BLaER1 treated with 17β-estradiol and CSF1 and Interleukin-3, amounts not matched to agents 10 nM and 100 nM (cell line): ENCODE data around the gene ERC2.

ENCODE experiments used
- H3K27ac ChIP-seq, 11 experiments: shearing (Covaris generic); formaldehyde crosslinking; 2 replicates each; pipeline ENCODE4 v1.8.1; 2022
- H3K27me3 ChIP-seq, 11 experiments: shearing (Covaris generic); formaldehyde crosslinking; 2 replicates each; pipeline ENCODE4 v1.8.1; 2022
- H3K36me3 ChIP-seq, 11 experiments: shearing (Covaris generic); formaldehyde crosslinking; 2 replicates each; pipeline ENCODE4 v1.8.1; 2022
- H3K4me1 ChIP-seq, 10 experiments: shearing (Covaris generic); formaldehyde crosslinking; 2 replicates each; pipeline ENCODE4 v1.8.1; 2022
- H3K4me2 ChIP-seq, 11 experiments: shearing (Covaris generic); formaldehyde crosslinking; 2 replicates each; pipeline ENCODE4 v1.8.1; 2022
- H3K4me3 ChIP-seq, 10 experiments: shearing (Covaris generic); formaldehyde crosslinking; 2 replicates each; pipeline ENCODE4 v1.8.1; 2022
- H3K9ac ChIP-seq, 11 experiments: shearing (Covaris generic); formaldehyde crosslinking; 2 replicates each; pipeline ENCODE4 v1.8.1; 2022
- H3K9me3 ChIP-seq, 11 experiments: shearing (Covaris generic); formaldehyde crosslinking; replicated peaks in 1 of 11; 2 replicates each; pipeline ENCODE4 v1.8.1; 2022
- H4K20me1 ChIP-seq, 11 experiments: shearing (Covaris generic); formaldehyde crosslinking; 2 replicates each; pipeline ENCODE4 v1.8.1; 2022
- Cebpa-rat ChIP-seq, 11 experiments: shearing (Covaris generic); IDR thresholded peaks; 2 replicates each; pipeline ENCODE4 v1.8.1; 2022

The ERC2 gene

DNA sequence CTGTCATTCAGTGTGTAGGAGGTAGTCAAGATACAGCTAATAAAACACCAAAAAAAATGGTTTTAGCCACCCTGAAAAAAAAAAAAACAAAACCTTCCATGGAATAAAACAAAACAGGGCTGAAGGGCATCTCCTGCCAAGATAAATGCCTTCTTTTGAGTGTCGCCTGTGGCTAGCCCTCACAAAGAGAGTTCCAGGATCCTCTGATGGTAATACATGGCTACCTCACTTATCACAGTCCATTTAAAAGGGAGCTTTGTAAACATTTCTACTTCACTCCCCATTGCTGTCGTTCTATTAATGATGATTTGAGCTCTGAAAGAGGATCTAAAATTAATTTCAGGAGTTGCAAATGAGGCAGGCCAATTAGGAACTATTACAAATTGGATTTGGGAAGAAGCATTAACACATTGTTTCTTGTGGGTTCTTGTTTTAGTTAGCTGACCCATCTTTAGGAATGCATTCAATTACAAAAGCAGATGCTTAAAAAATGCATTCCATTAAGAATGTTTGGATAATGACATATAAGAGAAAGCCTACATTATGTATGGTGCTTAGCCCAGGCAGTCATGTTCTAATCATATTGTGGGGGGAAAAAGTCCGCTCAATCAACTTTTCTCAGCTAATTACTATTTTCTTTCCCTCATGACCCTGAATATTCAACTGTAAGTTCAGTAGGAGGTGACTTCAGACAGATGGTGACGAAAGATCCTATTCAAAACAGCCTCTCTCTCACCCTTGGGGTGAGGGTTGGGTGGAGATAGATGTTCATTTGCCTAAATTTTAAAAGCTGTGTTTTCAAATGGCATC, 726.0 kb downstream of the ERC2 start:
- Histone ChIP-seq H3K9ac (no peak overlapping the region), H3K36me3 (no peaks in the 10 kb centered on the region), H3K4me1 (no peaks in the 10 kb centered on the region), H3K27ac (no peak overlapping the region), H3K4me3 (no peak overlapping the region), H4K20me1 (no peaks in the 10 kb centered on the region), H3K9me3 (peaks cover 0 to 12% (median 0%) of the 10 kb centered on the region in 11 experiments; a peak in 3 of 22 replicates), H3K4me2 (no peak overlapping the region), H3K27me3 (no peaks in the 10 kb centered on the region)
- no peak for TF ChIP-seq Cebpa-rat (IDR thresholded peaks at IDR 0.05)

DNA sequence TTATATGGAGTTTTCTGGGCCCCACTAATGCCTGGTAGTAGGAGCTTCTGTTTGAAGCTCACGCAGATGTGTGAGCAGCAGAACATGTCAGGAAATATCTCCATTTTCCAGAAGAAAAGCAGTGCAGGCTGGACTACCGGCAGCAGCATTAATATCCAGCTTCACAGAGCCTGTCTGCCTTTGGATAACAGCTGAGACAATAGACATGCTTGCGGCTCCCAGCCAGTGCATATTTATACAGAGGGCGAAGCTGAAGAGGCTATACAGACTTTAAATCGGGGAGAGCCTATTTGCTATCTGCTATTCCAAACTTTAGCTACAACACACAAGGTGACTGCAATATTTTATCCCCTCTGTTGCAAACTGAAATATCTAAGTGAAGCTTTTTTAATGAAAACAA, 731.1 kb downstream of the ERC2 start:
- Histone ChIP-seq H3K4me2 (no peak overlapping the region), H3K36me3 (no peaks in the 10 kb centered on the region), H3K27me3 (no peaks in the 10 kb centered on the region), H3K4me1 (no peaks in the 10 kb centered on the region), H3K4me3 (no peak overlapping the region), H3K9me3 (no peaks in the 10 kb centered on the region), H4K20me1 (no peaks in the 10 kb centered on the region), H3K27ac (no peak overlapping the region), H3K9ac (no peak overlapping the region)
- TF ChIP-seq Cebpa-rat (IDR thresholded peaks at IDR 0.05), result no peak

DNA sequence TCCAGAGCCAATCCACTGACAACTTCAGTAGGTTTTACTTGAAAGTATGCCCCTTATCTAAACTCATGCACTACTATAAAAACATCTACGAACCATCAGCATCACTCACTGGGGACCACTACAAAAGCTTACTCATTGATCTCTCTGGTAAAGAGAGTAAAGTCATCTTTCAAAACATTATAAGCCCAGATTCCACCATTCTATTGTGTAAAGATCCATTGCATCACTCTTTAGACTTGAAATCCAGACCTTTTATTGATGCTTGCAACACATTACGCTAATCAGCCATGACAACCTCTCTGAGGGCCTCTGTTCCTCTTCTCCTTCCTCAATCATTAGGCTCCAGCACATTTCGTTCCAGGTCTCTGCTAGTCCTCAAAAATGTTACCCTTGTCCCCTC, 732.3 kb downstream of the ERC2 start:
- Histone ChIP-seq H3K36me3 (no peaks in the 10 kb centered on the region), H3K27ac (no peak overlapping the region), H3K9ac (no peak overlapping the region)

DNA sequence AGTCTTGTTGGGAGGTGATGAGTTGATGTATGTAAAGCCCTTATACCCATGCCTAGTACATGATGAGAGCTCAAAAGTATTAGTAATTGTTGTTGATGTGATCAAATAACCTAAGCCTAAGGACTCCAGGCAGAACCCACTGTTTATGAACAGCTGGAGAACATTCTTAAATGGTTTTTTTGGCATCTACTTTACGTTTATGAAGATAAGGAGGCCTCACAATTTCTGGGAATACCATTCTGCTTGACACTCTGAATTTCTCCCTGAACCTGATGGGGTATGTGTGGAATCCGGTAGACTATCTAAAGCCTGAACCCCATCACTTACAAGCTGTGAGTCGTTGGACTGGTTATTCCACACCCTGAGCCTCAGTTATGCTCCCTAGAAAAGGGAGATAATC, 736.5 kb downstream of the ERC2 start:
- TF ChIP-seq Cebpa-rat (IDR thresholded peaks at IDR 0.05), result no peak
- no peak overlapping the region for H3K4me2 ChIP-seq
- no peaks in the 10 kb centered on the region for H3K4me1 ChIP-seq
- no peak overlapping the region for H3K9ac ChIP-seq
- H3K27ac ChIP-seq, result no peak overlapping the region
- H3K9me3 ChIP-seq, result no peaks in the 10 kb centered on the region
- no peaks in the 10 kb centered on the region for H3K36me3 ChIP-seq
- H3K27me3 ChIP-seq, result no peaks in the 10 kb centered on the region
- no peaks in the 10 kb centered on the region for H4K20me1 ChIP-seq
- no peak overlapping the region for H3K4me3 ChIP-seq

More for the DNA sequence above, 732.3 kb downstream of the ERC2 start:
- Histone ChIP-seq H3K4me1 (no peaks in the 10 kb centered on the region), H3K27me3 (no peaks in the 10 kb centered on the region), H3K4me2 (no peak overlapping the region), H3K4me3 (no peak overlapping the region), H4K20me1 (no peaks in the 10 kb centered on the region), H3K9me3 (no peaks in the 10 kb centered on the region)
- TF ChIP-seq Cebpa-rat (IDR thresholded peaks at IDR 0.05), result no peak

DNA sequence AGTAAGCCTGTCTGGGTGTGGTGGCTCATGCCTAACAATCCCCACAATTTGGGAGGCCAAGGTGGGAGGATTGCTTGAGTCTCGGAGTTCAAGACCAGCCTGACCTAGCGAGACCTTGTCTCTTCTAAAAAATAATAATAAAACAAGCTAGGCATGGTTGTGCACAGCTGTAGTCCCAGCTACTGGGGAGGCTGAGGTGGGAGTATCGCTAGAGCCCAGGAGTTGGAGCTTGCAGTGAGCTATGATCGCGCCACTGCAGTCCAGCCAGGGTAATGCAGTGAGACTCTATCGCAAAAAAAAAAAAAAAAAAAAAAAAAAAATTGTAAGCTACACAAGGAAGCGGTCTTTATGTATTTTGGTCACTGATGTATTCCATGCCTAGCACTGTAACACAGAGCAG, 738.7 kb downstream of the ERC2 start:
- H3K4me1 ChIP-seq, result no peaks in the 10 kb centered on the region
- no peaks in the 10 kb centered on the region for H3K27me3 ChIP-seq
- no peaks in the 10 kb centered on the region for H3K36me3 ChIP-seq
- H3K9me3 ChIP-seq, result no peaks in the 10 kb centered on the region
- no peak overlapping the region for H3K4me2 ChIP-seq
- no peak overlapping the region for H3K9ac ChIP-seq
- no peak overlapping the region for H3K4me3 ChIP-seq
- no peak for TF ChIP-seq Cebpa-rat (IDR thresholded peaks at IDR 0.05)
- no peaks in the 10 kb centered on the region for H4K20me1 ChIP-seq
- H3K27ac ChIP-seq, result no peak overlapping the region

DNA sequence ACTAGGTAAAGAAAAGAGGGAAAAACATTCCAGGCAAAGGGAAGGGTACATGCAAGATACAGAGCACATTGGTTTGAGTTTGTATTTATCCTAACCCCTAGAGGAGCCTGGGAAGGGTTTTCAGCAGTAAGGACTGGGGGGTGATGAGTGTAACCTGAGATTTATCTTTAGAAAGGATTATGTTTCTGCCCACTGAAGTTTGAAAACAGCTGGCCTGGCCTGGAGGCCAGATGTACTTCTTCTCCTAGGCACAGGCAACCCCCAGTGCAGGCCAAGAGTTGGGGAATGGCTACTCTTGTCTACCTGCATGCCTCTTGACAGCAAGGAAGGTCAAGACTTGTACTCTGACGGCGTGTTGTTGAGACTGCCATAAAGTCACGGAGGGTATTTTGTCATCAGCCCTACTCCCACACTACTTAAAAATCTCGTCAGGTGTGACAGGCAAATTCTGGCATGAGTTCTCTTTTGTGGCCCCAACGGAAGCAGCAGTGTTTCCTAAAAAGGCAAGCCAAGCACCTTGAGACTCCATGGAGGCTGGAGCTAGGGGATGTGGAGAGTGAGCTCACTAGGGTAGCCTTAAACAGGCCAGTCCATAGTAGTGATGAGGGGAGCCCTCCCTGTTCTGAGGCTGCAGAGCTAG, 739.7 kb downstream of the ERC2 start:
- Histone ChIP-seq H3K9me3 (no peaks in the 10 kb centered on the region), H3K4me2 (no peak overlapping the region), H3K36me3 (no peaks in the 10 kb centered on the region), H3K27me3 (no peaks in the 10 kb centered on the region), H3K4me1 (peaks cover 0 to 6% (median 0%) of the 10 kb centered on the region in 10 experiments; a peak in 3 of 20 replicates), H3K27ac (no peak overlapping the region), H4K20me1 (no peaks in the 10 kb centered on the region), H3K4me3 (no peak overlapping the region), H3K9ac (no peak overlapping the region)
- TF ChIP-seq Cebpa-rat (IDR thresholded peaks at IDR 0.05), result no peak

DNA sequence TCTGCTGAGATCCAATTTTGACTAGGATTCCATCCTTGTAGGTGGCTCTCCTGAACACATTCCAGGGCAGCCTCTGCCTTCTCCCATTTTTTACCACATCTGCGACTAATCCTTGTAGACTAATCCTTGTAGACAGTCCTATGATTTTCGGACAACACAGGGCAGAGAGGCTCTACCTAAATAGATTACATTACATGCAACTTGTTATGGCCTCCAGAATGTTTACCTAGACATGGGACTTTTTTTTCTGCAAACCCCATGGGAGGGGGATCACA, 741.8 kb downstream of the ERC2 start:
- H3K4me2 ChIP-seq, result no peak overlapping the region
- peaks cover 0 to 7% (median 0%) of the 10 kb centered on the region in 10 experiments; a peak in 4 of 20 replicates for H3K4me1 ChIP-seq
- H4K20me1 ChIP-seq, result no peaks in the 10 kb centered on the region
- H3K27ac ChIP-seq, result no peak overlapping the region
- H3K36me3 ChIP-seq, result no peaks in the 10 kb centered on the region
- no peaks in the 10 kb centered on the region for H3K9me3 ChIP-seq
- no peak overlapping the region for H3K9ac ChIP-seq
- no peak for TF ChIP-seq Cebpa-rat (IDR thresholded peaks at IDR 0.05)
- no peaks in the 10 kb centered on the region for H3K27me3 ChIP-seq
- no peak overlapping the region for H3K4me3 ChIP-seq

DNA sequence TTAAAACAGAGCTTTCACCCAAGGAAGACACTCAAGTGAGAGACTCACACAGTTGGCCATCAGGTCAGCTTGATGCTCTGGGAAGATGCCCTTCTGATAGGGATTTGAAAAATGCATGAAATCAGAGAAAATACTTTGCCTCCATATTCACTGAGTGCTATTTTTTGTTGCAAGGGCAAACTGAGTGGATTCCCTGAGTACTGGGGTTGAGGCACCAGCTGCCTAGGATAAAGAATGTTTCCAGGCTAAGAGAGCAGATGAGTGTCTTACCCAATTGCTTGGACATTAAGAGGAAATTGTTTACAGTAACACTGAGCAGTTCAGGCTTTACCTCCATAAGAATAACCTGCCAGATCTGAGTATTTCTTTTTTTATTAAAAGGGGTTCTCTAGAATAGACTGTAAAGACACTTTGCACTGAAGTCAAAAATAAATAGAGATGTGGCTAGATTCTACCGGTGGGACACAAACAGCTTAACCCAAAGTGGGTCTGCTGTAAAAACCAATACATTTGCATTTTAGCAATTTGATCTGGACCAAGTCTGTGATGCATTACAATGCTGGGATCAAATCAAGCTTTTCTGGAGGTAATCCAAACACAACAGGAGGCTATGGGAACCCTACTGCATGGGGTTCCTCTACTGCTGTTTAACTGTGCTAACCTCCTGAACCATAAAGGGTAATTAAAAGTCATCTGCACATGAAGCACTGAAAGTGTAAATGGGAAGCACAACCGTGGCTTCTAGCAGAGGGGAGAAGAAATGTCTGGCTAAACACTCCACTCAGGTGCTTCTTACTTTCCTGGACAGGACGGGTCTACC, 742.4 kb downstream of the ERC2 start:
- TF ChIP-seq Cebpa-rat (IDR thresholded peaks at IDR 0.05), result no peak
- Histone ChIP-seq H3K27ac (no peak overlapping the region), H3K9ac (no peak overlapping the region), H3K4me2 (no peak overlapping the region), H3K36me3 (no peaks in the 10 kb centered on the region), H3K9me3 (no peaks in the 10 kb centered on the region), H4K20me1 (no peaks in the 10 kb centered on the region), H3K4me3 (no peak overlapping the region), H3K27me3 (no peaks in the 10 kb centered on the region), H3K4me1 (peaks cover 0 to 7% (median 0%) of the 10 kb centered on the region in 10 experiments; a peak in 4 of 20 replicates)

DNA sequence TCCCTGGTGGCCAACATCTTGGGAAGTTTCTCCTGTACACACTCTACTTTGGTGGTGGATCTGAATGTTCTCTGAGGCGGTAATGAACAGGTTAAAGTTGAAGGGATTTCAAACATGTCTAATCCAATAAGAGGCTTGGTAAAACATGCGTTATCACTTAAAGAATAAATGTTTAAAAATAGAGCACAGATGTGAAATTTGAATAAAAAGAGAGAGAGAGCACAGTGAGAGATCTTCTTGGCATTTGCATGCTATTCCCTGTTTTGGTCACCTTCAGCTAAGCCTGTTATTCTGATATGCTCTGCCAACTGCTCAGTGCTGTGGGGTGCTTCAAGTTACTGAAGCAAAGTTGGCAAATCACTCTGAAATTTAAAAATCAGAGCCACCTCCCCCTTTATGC, 743.4 kb downstream of the ERC2 start:
- no peaks in the 10 kb centered on the region for H4K20me1 ChIP-seq
- no peak overlapping the region for H3K9ac ChIP-seq
- no peaks in the 10 kb centered on the region for H3K9me3 ChIP-seq
- H3K27me3 ChIP-seq, result no peaks in the 10 kb centered on the region
- H3K4me3 ChIP-seq, result no peak overlapping the region
- peaks cover 0 to 7% (median 0%) of the 10 kb centered on the region in 10 experiments; a peak in 4 of 20 replicates for H3K4me1 ChIP-seq
- no peak overlapping the region for H3K4me2 ChIP-seq
- H3K36me3 ChIP-seq, result no peaks in the 10 kb centered on the region
- no peak overlapping the region for H3K27ac ChIP-seq
- no peak for TF ChIP-seq Cebpa-rat (IDR thresholded peaks at IDR 0.05)
